Liver (tissue), 9 donors: ENCODE measurements around the gene KLHL34. TPM values are rescaled to one million over a fixed set of nuclear protein-coding genes. Genes with fewer than 3 reads are reported as not detected.
A peak's percentile ranks its signal among the peaks of the same experiment; 100 is the strongest.

ENCODE experiments used
- DNase-seq: peaks from one replicate; pipeline ENCODE4 v3.0.0-alpha.2; 2017; ENCODE audit warnings: low spot score
- H3K27ac ChIP-seq, 2 donors: one replicate each; pipeline ENCODE4 v1.7.0; 2013; ENCODE audit warnings: inconsistent platforms in 2 of 2, low read length in 2 of 2, control low read depth in 1 of 2, low read depth in 1 of 2, mild to moderate bottlenecking in 1 of 2
- H3K27me3 ChIP-seq, 4 donors: one replicate each; pipeline versions ENCODE4 v1.6.1 to v1.7.0; 2013; ENCODE audit warnings: low read length in 3 of 4, inconsistent platforms in 1 of 4, mild to moderate bottlenecking in 1 of 4, moderate library complexity in 1 of 4; ENCODE audit not compliant: control insufficient read depth in 4 of 4, insufficient read depth in 4 of 4
- H3K36me3 ChIP-seq, 4 donors: one replicate each; pipeline versions ENCODE4 v1.6.1 to v1.7.0; 2013; ENCODE audit warnings: low read length in 3 of 4, mild to moderate bottlenecking in 3 of 4, low read depth in 1 of 4, moderate library complexity in 1 of 4; ENCODE audit not compliant: control insufficient read depth in 4 of 4, insufficient read depth in 3 of 4
- H3K4me1 ChIP-seq, 4 donors: one replicate each; pipeline versions ENCODE4 v1.6.1 to v1.7.0; 2013; ENCODE audit warnings: low read length in 3 of 4, mild to moderate bottlenecking in 3 of 4, moderate library complexity in 1 of 4; ENCODE audit not compliant: control insufficient read depth in 4 of 4, insufficient read depth in 4 of 4
- H3K4me3 ChIP-seq, 3 donors: one replicate each; pipeline versions ENCODE4 v1.6.1 to v1.7.0; 2013; ENCODE audit warnings: low read length in 3 of 3, control low read depth in 1 of 3, low read depth in 1 of 3, mild to moderate bottlenecking in 1 of 3
- H3K9ac ChIP-seq, 2 donors: one replicate each; pipeline ENCODE4 v1.7.0; 2013; ENCODE audit warnings: low read length in 2 of 2, mild to moderate bottlenecking in 2 of 2, moderate library complexity in 2 of 2, control low read depth in 1 of 2, low read depth in 1 of 2
- H3K9me3 ChIP-seq, 4 donors: one replicate each; pipeline versions ENCODE4 v1.6.1 to v1.7.0; 2013; ENCODE audit warnings: low read length in 3 of 4; ENCODE audit not compliant: control insufficient read depth in 4 of 4
- ATF3 ChIP-seq: IDR thresholded peaks from 2 replicates; pipeline ENCODE4 v1.6.1; 2016; ENCODE audit warnings: antibody characterized with exemption
- FOXA2 ChIP-seq: IDR thresholded peaks from 2 replicates; pipeline ENCODE4 v1.6.1; 2016; ENCODE audit warnings: antibody characterized with exemption
- GABPA ChIP-seq, 2 donors: IDR thresholded peaks in 1 of 2; conservative IDR thresholded peaks in 1 of 2; 2 replicates each; pipeline ENCODE4 v1.6.1; 2016; ENCODE audit warnings: antibody characterized with exemption in 2 of 2, mild to moderate bottlenecking in 1 of 2, moderate library complexity in 1 of 2
- HNF4A ChIP-seq, 2 donors: conservative IDR thresholded peaks; 2 replicates each; pipeline ENCODE4 v1.6.1; 2016; ENCODE audit warnings: antibody characterized with exemption in 2 of 2, mild to moderate bottlenecking in 2 of 2
- JUND ChIP-seq, 2 donors: IDR thresholded peaks; 2 replicates each; pipeline ENCODE4 v1.6.1; 2016; ENCODE audit warnings: antibody characterized with exemption in 2 of 2
- MAX ChIP-seq: IDR thresholded peaks from 2 replicates; pipeline ENCODE4 v1.6.1; 2016; ENCODE audit warnings: antibody characterized with exemption
- NR2F2 ChIP-seq: IDR thresholded peaks from 2 replicates; pipeline ENCODE4 v1.6.1; 2016; ENCODE audit warnings: antibody characterized with exemption
- RAD21 ChIP-seq, 2 donors: IDR thresholded peaks; 2 replicates each; pipeline ENCODE4 v1.6.1; 2016; ENCODE audit warnings: antibody characterized with exemption in 2 of 2, mild to moderate bottlenecking in 2 of 2
- RXRA ChIP-seq, 2 donors: IDR thresholded peaks; 2 replicates each; pipeline ENCODE4 v1.6.1; 2017 to 2018; ENCODE audit warnings: antibody characterized with exemption in 2 of 2, mild to moderate bottlenecking in 1 of 2
- TAF1 ChIP-seq: conservative IDR thresholded peaks from 2 replicates; pipeline ENCODE4 v1.6.1; 2016; ENCODE audit warnings: antibody characterized with exemption, mild to moderate bottlenecking
- YY1 ChIP-seq: IDR thresholded peaks from 2 replicates; pipeline ENCODE4 v1.6.1; 2016; ENCODE audit warnings: antibody characterized with exemption, mild to moderate bottlenecking
- WGBS: extraction: QIAGEN DNeasy Blood & Tissue Kit; methylation state at CpG from one replicate; pipeline ENCODE4 v1.1.7; 2013; 5-methylcytosine and 5-hydroxymethylcytosine counted together
- polyA plus RNA-seq, 2 donors: library from polyadenylated mRNA; stranded (reverse) in 1 of 2; unstranded in 1 of 2; fragments of 200-250 nt in 1 of 2; fragments of >200 nt in 1 of 2; fragmentation: Nextera tagmentation in 1 of 2; extraction: Ambion mirVana in 1 of 2; gene quantifications; one replicate each; pipeline versions ENCODE4 v1.2.1 to v1.2.3, GENCODE V29; 2013 to 2015
- total RNA-seq, 2 donors: library from RNA; depleted of rRNA; stranded (reverse); fragments of >200 nt; gene quantifications; one replicate each; pipeline ENCODE4 v1.2.3, GENCODE V29; 2014
- TF ChIP-seq, protein P1 (sequence below): IDR thresholded peaks from 2 replicates; pipeline ENCODE4 v1.6.1; 2016; ENCODE audit warnings: antibody characterized with exemption, mild to moderate bottlenecking
- TF ChIP-seq, protein P2 (sequence below): fragments of 150-350 bp; IDR thresholded peaks from 2 replicates; pipeline ENCODE4 v1.5.1; 2017; ENCODE audit warnings: improper control_type of control experiment, low read depth, low read length; ENCODE audit not compliant: missing input control
- donor health status: healthy.
- donor health status: healthy.
- donor health status: healthy.
- donor health status: healthy.
- donor health status: healthy.

KLHL34 gene
- under 1 TPM in 1 of 2 donors, not detected in 1; 0.14 TPM for total RNA-seq
- under 1 TPM; 0.02 to 0.04 TPM for polyA plus RNA-seq

DNA sequence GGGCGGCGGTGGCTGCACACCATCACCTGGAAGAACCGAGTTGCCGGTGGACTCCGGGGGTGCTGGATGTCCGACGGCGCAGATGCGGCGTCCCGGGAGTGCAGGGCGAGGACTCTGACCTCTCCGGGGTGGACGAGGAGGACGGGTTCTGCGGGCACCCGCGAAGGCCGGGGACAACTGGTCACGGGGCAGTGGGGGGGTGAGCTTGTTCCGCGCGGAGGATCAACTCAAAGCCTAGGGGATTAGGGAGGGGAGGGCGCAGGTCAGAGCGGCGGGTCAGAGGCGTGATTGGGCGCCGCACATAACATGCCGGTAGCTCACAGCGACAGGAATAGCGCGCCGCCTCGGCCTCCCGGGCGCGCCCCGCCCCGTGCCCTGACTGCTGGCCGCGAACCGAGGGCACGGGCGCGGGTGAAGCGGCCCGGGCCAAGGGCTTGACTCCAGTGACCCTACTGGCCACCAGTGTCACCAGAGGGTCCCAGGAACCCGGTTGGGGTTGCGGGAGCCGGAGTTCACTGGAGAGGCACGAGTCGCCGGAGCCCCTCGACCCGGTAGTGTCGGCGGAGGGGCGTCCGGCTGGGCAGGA lies at the start of gene KLHL34:
KLHL34 (minus strand) TSS at position 179 of the 586 bp plus-strand sequence. CDS start 542 bp downstream, outside the sequence.
- Histone ChIP-seq H3K9me3 (peaks cover 0 to 2% (median under 1%) of the 10 kb centered on the region in 4 donors), H3K4me3 (peak within 1 kb of the TSS; percentile 18 to 39 (median 30)), H3K27ac (no peak within 1 kb of the TSS), H3K9ac (no peak within 1 kb of the TSS), H3K27me3 (no peaks in the 10 kb centered on the region), H3K4me1 (peaks cover 0 to 4% (median 0%) of the 10 kb centered on the region in 4 donors), H3K36me3 (no peaks in the 10 kb centered on the region)
- TF ChIP-seq HNF4A (conservative IDR thresholded peaks at IDR 0.05): peak in 1 of 2 donors; percentile 23
- TF ChIP-seq, protein P1, sequence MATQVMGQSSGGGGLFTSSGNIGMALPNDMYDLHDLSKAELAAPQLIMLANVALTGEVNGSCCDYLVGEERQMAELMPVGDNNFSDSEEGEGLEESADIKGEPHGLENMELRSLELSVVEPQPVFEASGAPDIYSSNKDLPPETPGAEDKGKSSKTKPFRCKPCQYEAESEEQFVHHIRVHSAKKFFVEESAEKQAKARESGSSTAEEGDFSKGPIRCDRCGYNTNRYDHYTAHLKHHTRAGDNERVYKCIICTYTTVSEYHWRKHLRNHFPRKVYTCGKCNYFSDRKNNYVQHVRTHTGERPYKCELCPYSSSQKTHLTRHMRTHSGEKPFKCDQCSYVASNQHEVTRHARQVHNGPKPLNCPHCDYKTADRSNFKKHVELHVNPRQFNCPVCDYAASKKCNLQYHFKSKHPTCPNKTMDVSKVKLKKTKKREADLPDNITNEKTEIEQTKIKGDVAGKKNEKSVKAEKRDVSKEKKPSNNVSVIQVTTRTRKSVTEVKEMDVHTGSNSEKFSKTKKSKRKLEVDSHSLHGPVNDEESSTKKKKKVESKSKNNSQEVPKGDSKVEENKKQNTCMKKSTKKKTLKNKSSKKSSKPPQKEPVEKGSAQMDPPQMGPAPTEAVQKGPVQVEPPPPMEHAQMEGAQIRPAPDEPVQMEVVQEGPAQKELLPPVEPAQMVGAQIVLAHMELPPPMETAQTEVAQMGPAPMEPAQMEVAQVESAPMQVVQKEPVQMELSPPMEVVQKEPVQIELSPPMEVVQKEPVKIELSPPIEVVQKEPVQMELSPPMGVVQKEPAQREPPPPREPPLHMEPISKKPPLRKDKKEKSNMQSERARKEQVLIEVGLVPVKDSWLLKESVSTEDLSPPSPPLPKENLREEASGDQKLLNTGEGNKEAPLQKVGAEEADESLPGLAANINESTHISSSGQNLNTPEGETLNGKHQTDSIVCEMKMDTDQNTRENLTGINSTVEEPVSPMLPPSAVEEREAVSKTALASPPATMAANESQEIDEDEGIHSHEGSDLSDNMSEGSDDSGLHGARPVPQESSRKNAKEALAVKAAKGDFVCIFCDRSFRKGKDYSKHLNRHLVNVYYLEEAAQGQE: no peak
- TF ChIP-seq, protein P2, sequence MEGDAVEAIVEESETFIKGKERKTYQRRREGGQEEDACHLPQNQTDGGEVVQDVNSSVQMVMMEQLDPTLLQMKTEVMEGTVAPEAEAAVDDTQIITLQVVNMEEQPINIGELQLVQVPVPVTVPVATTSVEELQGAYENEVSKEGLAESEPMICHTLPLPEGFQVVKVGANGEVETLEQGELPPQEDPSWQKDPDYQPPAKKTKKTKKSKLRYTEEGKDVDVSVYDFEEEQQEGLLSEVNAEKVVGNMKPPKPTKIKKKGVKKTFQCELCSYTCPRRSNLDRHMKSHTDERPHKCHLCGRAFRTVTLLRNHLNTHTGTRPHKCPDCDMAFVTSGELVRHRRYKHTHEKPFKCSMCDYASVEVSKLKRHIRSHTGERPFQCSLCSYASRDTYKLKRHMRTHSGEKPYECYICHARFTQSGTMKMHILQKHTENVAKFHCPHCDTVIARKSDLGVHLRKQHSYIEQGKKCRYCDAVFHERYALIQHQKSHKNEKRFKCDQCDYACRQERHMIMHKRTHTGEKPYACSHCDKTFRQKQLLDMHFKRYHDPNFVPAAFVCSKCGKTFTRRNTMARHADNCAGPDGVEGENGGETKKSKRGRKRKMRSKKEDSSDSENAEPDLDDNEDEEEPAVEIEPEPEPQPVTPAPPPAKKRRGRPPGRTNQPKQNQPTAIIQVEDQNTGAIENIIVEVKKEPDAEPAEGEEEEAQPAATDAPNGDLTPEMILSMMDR: no peak
- TF ChIP-seq GABPA (IDR thresholded peaks at IDR 0.05 in 1 of 2, conservative IDR thresholded peaks at IDR 0.05 in 1 of 2): no peak
- TF ChIP-seq FOXA2: no peak
- TF ChIP-seq RXRA (IDR thresholded peaks at IDR 0.05): no peak
- no peak for TF ChIP-seq YY1
- no peak for TF ChIP-seq TAF1
- no peak for TF ChIP-seq MAX
- 5% methylated on average over 60 of the region's 60 CpGs for WGBS
- no peak for DNase-seq

DNA sequence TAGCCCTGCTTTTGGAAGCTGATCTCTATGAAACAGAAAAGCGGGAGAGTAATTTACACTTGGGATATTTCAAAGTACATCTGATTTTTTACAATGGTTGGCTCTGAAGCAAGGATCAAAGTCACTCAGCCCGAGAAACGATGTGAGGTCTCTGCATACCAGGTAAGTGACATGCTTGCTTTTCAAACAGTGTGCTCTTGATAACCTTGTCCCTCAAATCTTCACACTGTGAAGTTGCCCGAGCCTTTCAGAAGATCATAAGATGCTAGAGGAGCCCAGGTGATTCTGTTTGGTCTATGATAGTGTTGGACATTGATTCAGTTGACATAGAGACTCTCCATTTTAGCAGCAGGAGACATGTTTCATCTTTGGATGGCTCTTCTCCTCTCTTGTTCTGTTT lies 47.1 kb upstream of the KLHL34 start:
- WGBS: 72% methylated on average over 4 of the region's 4 CpGs
- Histone ChIP-seq H3K4me1 (peaks cover 0 to 11% (median 6%) of the 10 kb centered on the region in 4 donors), H3K36me3 (no peaks in the 10 kb centered on the region), H3K9me3 (peaks cover 0 to 2% (median 0%) of the 10 kb centered on the region in 4 donors), H3K27ac (no peak overlapping the region), H3K4me3 (no peak overlapping the region), H3K9ac (no peak overlapping the region), H3K27me3 (no peaks in the 10 kb centered on the region)
- TF ChIP-seq JUND (IDR thresholded peaks at IDR 0.05) (no peak), NR2F2 (no peak), FOXA2 (no peak), RAD21 (IDR thresholded peaks at IDR 0.05) (no peak), ATF3 (no peak)
- TF ChIP-seq, protein P2: no peak
- no peak for DNase-seq
